ENCODE results near the gene ASAP3. TPM values are rescaled to one million over a fixed set of nuclear protein-coding genes. Genes with fewer than 3 reads are reported as not detected.

ASAP3 gene
- total and polyA plus RNA-seq, 2 experiments from 2014 or later, result 28.0 to 98.2 TPM

- no peak for TF ChIP-seq ZNF462 (CRISPR knock-in tag; IDR thresholded peaks at IDR 0.05)
Measured at GRCh38 chr1:23394684-23395083, 89.3 kb downstream of the ASAP3 start (continued).

DNA sequence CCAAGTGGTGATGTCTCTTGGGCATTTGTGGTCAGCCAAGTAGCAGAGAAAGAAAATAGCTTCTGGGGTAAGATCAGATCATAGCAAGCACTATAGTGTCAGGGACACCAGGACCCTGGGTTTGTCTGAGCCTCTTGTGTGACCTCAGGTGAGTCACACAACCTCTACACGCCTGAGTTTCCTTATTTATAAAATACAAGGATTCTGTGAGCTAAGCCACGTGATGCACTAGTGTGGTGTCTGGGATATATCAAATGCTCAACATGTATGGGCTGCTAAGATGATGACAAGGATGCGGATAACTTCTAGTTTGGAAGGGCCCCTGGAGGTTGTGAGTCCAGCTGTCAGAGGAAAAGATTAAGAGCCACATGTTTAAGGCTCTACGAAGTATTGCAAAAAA lies 89.8 kb downstream of the ASAP3 start:
- H3K27ac Mint-ChIP-seq, result no peak overlapping the region
- no peak overlapping the region for H3K4me3 Mint-ChIP-seq
- no peaks in the 10 kb centered on the region for H3K36me3 Mint-ChIP-seq (ENCODE audit: low read depth)
- Histone ChIP-seq H3K4me2 (peak overlapping the region; percentile 39; the same call in 1 of the 2 replicates), H3K9me2 (ENCODE audit: insufficient read depth) (no peaks in the 10 kb centered on the region), H3K36me3 (ENCODE audit: insufficient read depth) (no peaks in the 10 kb centered on the region), H4K20me1 (replicated peaks; ENCODE audit: insufficient read depth) (no peaks in the 10 kb centered on the region; the same call in 1 of the 2 replicates), H3K27me3 (ENCODE audit: insufficient read depth) (peaks cover 88% of the 10 kb centered on the region), H2AFZ (no peak overlapping the region), H3F3A (replicated peaks; ENCODE audit: low read depth) (0 out of 2 replicates have a peak, but pooled peaks cover 7% of the 10 kb centered on the region), H3K4me1 (ENCODE audit: insufficient read depth) (peaks cover 14% of the 10 kb centered on the region), H3K4me3 (no peak overlapping the region), H3K79me2 (replicated peaks; ENCODE audit: insufficient read depth) (no peaks in the 10 kb centered on the region), H3K27ac (ENCODE audit: low read depth) (no peak overlapping the region)
- peaks cover 53% of the 10 kb centered on the region for H3K27me3 Mint-ChIP-seq (ENCODE audit: insufficient read depth, low read depth, poor library complexity)
- ATAC-seq (no peak), DNase-seq (ENCODE audit: low spot score) (no peak)
- peaks cover 5% of the 10 kb centered on the region; the same call in 1 of the 3 replicates for H3K9me3 Mint-ChIP-seq
- peaks cover 22% of the 10 kb centered on the region for H3K4me1 Mint-ChIP-seq
- no peak for TF ChIP-seq CREB1 (CRISPR knock-in tag; IDR thresholded peaks at IDR 0.05; ENCODE audit: low read depth)
- TF ChIP-seq, protein P1, sequence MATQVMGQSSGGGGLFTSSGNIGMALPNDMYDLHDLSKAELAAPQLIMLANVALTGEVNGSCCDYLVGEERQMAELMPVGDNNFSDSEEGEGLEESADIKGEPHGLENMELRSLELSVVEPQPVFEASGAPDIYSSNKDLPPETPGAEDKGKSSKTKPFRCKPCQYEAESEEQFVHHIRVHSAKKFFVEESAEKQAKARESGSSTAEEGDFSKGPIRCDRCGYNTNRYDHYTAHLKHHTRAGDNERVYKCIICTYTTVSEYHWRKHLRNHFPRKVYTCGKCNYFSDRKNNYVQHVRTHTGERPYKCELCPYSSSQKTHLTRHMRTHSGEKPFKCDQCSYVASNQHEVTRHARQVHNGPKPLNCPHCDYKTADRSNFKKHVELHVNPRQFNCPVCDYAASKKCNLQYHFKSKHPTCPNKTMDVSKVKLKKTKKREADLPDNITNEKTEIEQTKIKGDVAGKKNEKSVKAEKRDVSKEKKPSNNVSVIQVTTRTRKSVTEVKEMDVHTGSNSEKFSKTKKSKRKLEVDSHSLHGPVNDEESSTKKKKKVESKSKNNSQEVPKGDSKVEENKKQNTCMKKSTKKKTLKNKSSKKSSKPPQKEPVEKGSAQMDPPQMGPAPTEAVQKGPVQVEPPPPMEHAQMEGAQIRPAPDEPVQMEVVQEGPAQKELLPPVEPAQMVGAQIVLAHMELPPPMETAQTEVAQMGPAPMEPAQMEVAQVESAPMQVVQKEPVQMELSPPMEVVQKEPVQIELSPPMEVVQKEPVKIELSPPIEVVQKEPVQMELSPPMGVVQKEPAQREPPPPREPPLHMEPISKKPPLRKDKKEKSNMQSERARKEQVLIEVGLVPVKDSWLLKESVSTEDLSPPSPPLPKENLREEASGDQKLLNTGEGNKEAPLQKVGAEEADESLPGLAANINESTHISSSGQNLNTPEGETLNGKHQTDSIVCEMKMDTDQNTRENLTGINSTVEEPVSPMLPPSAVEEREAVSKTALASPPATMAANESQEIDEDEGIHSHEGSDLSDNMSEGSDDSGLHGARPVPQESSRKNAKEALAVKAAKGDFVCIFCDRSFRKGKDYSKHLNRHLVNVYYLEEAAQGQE (IDR thresholded peaks at IDR 0.05; ENCODE audit: unreplicated experiment), result no peak
- no peak for TF ChIP-seq NANOG (IDR thresholded peaks at IDR 0.05; ENCODE audit: borderline replicate concordance)
- no peak for TF ChIP-seq JUNB (IDR thresholded peaks at IDR 0.05; ENCODE audit: unreplicated experiment)
- TF ChIP-seq, protein P2, sequence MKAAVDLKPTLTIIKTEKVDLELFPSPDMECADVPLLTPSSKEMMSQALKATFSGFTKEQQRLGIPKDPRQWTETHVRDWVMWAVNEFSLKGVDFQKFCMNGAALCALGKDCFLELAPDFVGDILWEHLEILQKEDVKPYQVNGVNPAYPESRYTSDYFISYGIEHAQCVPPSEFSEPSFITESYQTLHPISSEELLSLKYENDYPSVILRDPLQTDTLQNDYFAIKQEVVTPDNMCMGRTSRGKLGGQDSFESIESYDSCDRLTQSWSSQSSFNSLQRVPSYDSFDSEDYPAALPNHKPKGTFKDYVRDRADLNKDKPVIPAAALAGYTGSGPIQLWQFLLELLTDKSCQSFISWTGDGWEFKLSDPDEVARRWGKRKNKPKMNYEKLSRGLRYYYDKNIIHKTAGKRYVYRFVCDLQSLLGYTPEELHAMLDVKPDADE (IDR thresholded peaks at IDR 0.05), result no peak
- no peak for TF ChIP-seq POLR2AphosphoS5 (IDR thresholded peaks at IDR 0.05; ENCODE audit: low read depth)
- TF ChIP-seq ZNF331 (CRISPR knock-in tag; IDR thresholded peaks at IDR 0.05; ENCODE audit: low read depth), result no peak
